ENCODE data around the gene KMT2D.

DNA sequence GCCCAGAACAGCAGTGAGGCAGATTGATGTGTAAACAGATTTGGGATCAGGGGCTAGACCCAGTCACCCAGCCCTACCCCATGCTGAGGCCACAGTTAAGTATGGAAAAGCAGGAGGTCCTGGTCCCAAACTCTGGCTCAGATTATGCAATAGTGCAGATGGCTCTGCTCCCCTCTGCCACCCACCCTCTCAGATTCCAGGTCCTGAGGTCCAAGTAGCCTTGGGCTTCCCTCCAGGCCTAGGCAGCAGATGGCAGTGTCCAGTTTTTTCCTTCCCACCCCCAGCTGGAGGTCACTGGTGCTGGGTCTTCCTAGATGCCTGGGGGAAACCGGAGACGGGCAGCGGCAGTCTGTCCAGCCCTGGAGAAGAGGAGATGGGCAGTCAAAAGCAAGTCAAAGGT, 36.8 kb upstream of the KMT2D start:
- TF ChIP-seq, protein P1, sequence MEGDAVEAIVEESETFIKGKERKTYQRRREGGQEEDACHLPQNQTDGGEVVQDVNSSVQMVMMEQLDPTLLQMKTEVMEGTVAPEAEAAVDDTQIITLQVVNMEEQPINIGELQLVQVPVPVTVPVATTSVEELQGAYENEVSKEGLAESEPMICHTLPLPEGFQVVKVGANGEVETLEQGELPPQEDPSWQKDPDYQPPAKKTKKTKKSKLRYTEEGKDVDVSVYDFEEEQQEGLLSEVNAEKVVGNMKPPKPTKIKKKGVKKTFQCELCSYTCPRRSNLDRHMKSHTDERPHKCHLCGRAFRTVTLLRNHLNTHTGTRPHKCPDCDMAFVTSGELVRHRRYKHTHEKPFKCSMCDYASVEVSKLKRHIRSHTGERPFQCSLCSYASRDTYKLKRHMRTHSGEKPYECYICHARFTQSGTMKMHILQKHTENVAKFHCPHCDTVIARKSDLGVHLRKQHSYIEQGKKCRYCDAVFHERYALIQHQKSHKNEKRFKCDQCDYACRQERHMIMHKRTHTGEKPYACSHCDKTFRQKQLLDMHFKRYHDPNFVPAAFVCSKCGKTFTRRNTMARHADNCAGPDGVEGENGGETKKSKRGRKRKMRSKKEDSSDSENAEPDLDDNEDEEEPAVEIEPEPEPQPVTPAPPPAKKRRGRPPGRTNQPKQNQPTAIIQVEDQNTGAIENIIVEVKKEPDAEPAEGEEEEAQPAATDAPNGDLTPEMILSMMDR (IDR thresholded peaks at IDR 0.05; ENCODE audit: low read depth, low read length) = no peak
- TF ChIP-seq, protein P2, sequence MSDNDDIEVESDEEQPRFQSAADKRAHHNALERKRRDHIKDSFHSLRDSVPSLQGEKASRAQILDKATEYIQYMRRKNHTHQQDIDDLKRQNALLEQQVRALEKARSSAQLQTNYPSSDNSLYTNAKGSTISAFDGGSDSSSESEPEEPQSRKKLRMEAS (IDR thresholded peaks at IDR 0.05; ENCODE audit: low read depth, low read length) = no peak
- no peak for TF ChIP-seq POLR2A (IDR thresholded peaks at IDR 0.05; ENCODE audit: extremely low read depth, insufficient read length)
- no peak for TF ChIP-seq MYC (IDR thresholded peaks at IDR 0.05; ENCODE audit: low read depth, low read length)
